ENCODE measurements around the gene ABHD17C. TPM values are rescaled to one million over a fixed set of nuclear protein-coding genes. Genes with fewer than 3 reads are reported as not detected.

Gene ABHD17C
- total and polyA plus RNA-seq, 2 of the 8 experiments (the other 6 are each of a cell fraction or from before 2014, with no cell fraction given) = 20.2 to 29.8 TPM

GRCh38 chr15:80783260-80783659, 88.2 kb downstream of the ABHD17C start:
- no peak overlapping the region for H4K5ac ChIP-seq (ENCODE audit: insufficient read length, low read depth, low read length)
- H4K91ac ChIP-seq (replicated peaks; ENCODE audit: insufficient read length, low read length) = no peak overlapping the region
- no peak overlapping the region for H3K4me3 ChIP-seq (ENCODE audit: extremely low read depth in 1 of 4, insufficient read depth in 2 of 4, low read depth in 3 of 4, low read length in 4 of 4)
- no peak overlapping the region for H3K9ac ChIP-seq (replicated peaks in 1 of 4; ENCODE audit: extremely low read depth in 1 of 4, low read depth in 3 of 4, low read length in 3 of 4)
- H3K4ac ChIP-seq (replicated peaks; ENCODE audit: insufficient read length, low read depth, low read length) = no peak overlapping the region
- H3K27me3 ChIP-seq (replicated peaks in 1 of 4; ENCODE audit: control insufficient read depth in 3 of 4, extremely low read depth in 1 of 4, insufficient read depth in 3 of 4, low read length in 3 of 4) = peaks cover 4 to 32% (median 23%) of the 10 kb centered on the region in 4 experiments
- no peak overlapping the region for H2AFZ ChIP-seq (ENCODE audit: low read length)
- H4K8ac ChIP-seq (ENCODE audit: extremely low read depth, insufficient read depth, low read length) = no peak overlapping the region
- no peak overlapping the region for H3K14ac ChIP-seq (ENCODE audit: insufficient read length)
- CTCF ChIA-PET (ENCODE audit: partially characterized antibody) = interaction anchor here (0.8 to 3.2 kb wide), 15 partner anchors 10 to 327 kb away, joined by 3 to 15 read pairs (median 3); no protein-coding TSS in a partner anchor
- no peak overlapping the region for H3K56ac ChIP-seq (replicated peaks; ENCODE audit: insufficient read length, low read depth, low read length)
- no peaks in the 10 kb centered on the region for H3K9me3 ChIP-seq (ENCODE audit: insufficient read depth in 2 of 2, low read depth in 1 of 2, low read length in 1 of 2)
- no peaks in the 10 kb centered on the region for H3K79me1 ChIP-seq (ENCODE audit: low read depth, low read length)
- no peak overlapping the region for H3K18ac ChIP-seq (ENCODE audit: extremely low read depth, low read length)
- H2BK20ac ChIP-seq (ENCODE audit: low read length) = no peak overlapping the region
- no peaks in the 10 kb centered on the region for H3K79me2 ChIP-seq (ENCODE audit: control insufficient read depth in 1 of 2, insufficient read depth in 2 of 2, low read length in 2 of 2)
- H3K23ac ChIP-seq (ENCODE audit: insufficient read length) = no peak overlapping the region
- no peak overlapping the region for H2BK12ac ChIP-seq (ENCODE audit: low read depth, low read length)
- H3K23me2 ChIP-seq (ENCODE audit: low read depth, low read length) = peaks cover 15% of the 10 kb centered on the region
- H4K20me1 ChIP-seq (replicated peaks in 1 of 2; ENCODE audit: control insufficient read depth in 1 of 2, insufficient read depth in 2 of 2, low read length in 2 of 2) = peaks cover 0 to 5% of the 10 kb centered on the region in 2 experiments
- no peak overlapping the region for H2BK15ac ChIP-seq (ENCODE audit: low read length)
- H2AK5ac ChIP-seq (ENCODE audit: low read depth, low read length) = no peak overlapping the region
- DNase-seq (ENCODE audit: low read depth in 1 of 2, low spot score in 2 of 2) (no peak), FAIRE-seq (no peak)
- POLR2A ChIA-PET (ENCODE audit: partially characterized antibody) = no interaction called here
- H2BK5ac ChIP-seq (ENCODE audit: low read depth, low read length) = no peak overlapping the region
- no peak overlapping the region for H3K4me2 ChIP-seq (ENCODE audit: insufficient read depth in 1 of 2, low read depth in 2 of 2, low read length in 2 of 2)
- H3K4me1 ChIP-seq (replicated peaks in 1 of 4; ENCODE audit: control insufficient read depth in 3 of 4, insufficient read depth in 4 of 4, low read length in 3 of 4) = peaks cover 0 to 7% (median 4%) of the 10 kb centered on the region in 4 experiments; a peak in 5 of 7 replicates
- no peak overlapping the region for H2BK120ac ChIP-seq (replicated peaks; ENCODE audit: low read depth, low read length)
- H3K27ac ChIP-seq (ENCODE audit: low read depth, low read length) = no peak overlapping the region
- H3K36me3 ChIP-seq (ENCODE audit: control insufficient read depth in 2 of 4, insufficient read depth in 4 of 4, low read length in 3 of 4) = no peaks in the 10 kb centered on the region
- no peak for TF ChIP-seq TCF12 (IDR thresholded peaks at IDR 0.05; ENCODE audit: low read depth, low read length)
- no peak for TF ChIP-seq SUZ12 (IDR thresholded peaks at IDR 0.05; ENCODE audit: low read length)
- TF ChIP-seq HDAC6 (IDR thresholded peaks at IDR 0.05; ENCODE audit: low read depth, low read length) = no peak
- TF ChIP-seq BACH1 (IDR thresholded peaks at IDR 0.05; ENCODE audit: low read length) = no peak
- no peak for TF ChIP-seq CHD2 (IDR thresholded peaks at IDR 0.05; ENCODE audit: low read length)
- TF ChIP-seq SIN3A (conservative IDR thresholded peaks at IDR 0.05 in 1 of 2, IDR thresholded peaks at IDR 0.05 in 1 of 2; ENCODE audit: low read depth in 1 of 2, low read length in 2 of 2) = no peak
- no peak for TF ChIP-seq HDAC2 (IDR thresholded peaks at IDR 0.05; ENCODE audit: borderline replicate concordance in 1 of 2, low read depth in 2 of 2, low read length in 2 of 2)
- no peak for TF ChIP-seq RNF2 (IDR thresholded peaks at IDR 0.05; ENCODE audit: borderline replicate concordance, low read depth, low read length, missing control alignments, poor library complexity, severe bottlenecking)
- no peak for TF ChIP-seq KDM5A (IDR thresholded peaks at IDR 0.05; ENCODE audit: low read length)
- no peak for TF ChIP-seq RFX5 (IDR thresholded peaks at IDR 0.05; ENCODE audit: borderline replicate concordance, low read depth, low read length)
- no peak for TF ChIP-seq SP1 (IDR thresholded peaks at IDR 0.05; ENCODE audit: low read depth, low read length)
- TF ChIP-seq PHF8 (conservative IDR thresholded peaks at IDR 0.05; ENCODE audit: low read depth, low read length) = no peak
- TF ChIP-seq EZH2 (IDR thresholded peaks at IDR 0.05; ENCODE audit: low read depth, low read length, severe bottlenecking) = no peak

Data from H1 (cell line).